Activated CD8-positive, alpha-beta memory T cell treated with anti-CD3 and anti-CD28 coated beads, Interleukin-2, amount 10 ng/mL, durations not matched to agents 7 days and 5 days (primary cell): ENCODE data around the gene ZDHHC1. TPM values are rescaled to one million over a fixed set of nuclear protein-coding genes. Genes with fewer than 3 reads are reported as not detected.

Source experiments
- ATAC-seq: fragments of 150-1000 bp; cut with Tn5 transposase; one replicate; pipeline ENCODE4 v1.10.0; 2021; ENCODE audit warnings: moderate library complexity
- CTCF ChIA-PET: fragments of 350-600 bp; sonication (Branson Sonifier 250); formaldehyde crosslinking; loops from one replicate; lab custom pipeline; 2021; ENCODE audit warnings: antibody characterized with exemption; lab: Charles Lee
- DNase-seq: peaks from one replicate; pipeline ENCODE4 v3.0.0-alpha.2; 2020
- H3K27ac Mint-ChIP-seq: one replicate; pipeline ENCODE4 v1.8.0; 2021; ENCODE audit warnings: mild to moderate bottlenecking, mixed read lengths
- H3K27me3 Mint-ChIP-seq: one replicate; pipeline ENCODE4 v1.8.0; 2021; ENCODE audit warnings: mixed read lengths
- H3K36me3 Mint-ChIP-seq: one replicate; pipeline ENCODE4 v1.8.0; 2021; ENCODE audit warnings: mild to moderate bottlenecking, mixed read lengths
- H3K4me1 Mint-ChIP-seq: one replicate; pipeline ENCODE4 v1.8.0; 2021; ENCODE audit warnings: mixed read lengths
- H3K4me3 Mint-ChIP-seq: one replicate; pipeline ENCODE4 v1.8.0; 2021; ENCODE audit warnings: mild to moderate bottlenecking, moderate library complexity, mixed read lengths
- H3K9me3 Mint-ChIP-seq: one replicate; pipeline ENCODE4 v1.8.0; 2022; ENCODE audit warnings: low read depth, mixed read lengths
- total RNA-seq, 2 experiments: library from RNA; stranded (reverse); gene quantifications; one replicate each; pipeline ENCODE4 v1.2.3, GENCODE V29; 2021

ZDHHC1 gene
- total RNA-seq, 2 experiments from 2014 or later, result 0.41 to 0.49 TPM

DNA sequence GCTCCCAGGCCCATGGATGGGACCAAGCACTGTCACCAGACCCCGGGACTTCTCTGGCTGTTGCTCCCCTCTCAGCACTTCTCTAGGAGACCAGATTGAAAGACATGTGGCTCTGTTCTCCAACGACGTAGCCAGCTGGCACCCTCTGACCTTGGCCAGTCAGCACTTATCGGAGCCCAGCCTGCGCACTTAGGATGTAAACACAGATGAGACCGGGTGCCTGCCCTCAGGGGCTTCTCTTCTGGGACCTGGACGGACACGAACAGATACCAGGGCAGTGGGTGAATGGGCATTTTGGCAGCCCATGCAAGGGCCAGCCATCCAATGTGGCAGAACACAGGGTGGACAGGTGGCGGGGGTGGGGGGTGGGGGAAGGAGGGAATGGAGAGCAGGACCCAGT, 6.6 kb downstream of the ZDHHC1 start:
- CTCF ChIA-PET, result interaction anchor here (1.6 kb wide), 1 partner anchor 10 kb away, joined by 6 read pairs; no protein-coding TSS in a partner anchor
- DNase-seq (no peak), ATAC-seq (no peak)
- Mint-ChIP-seq H3K36me3 (no peaks in the 10 kb centered on the region), H3K27ac (no peak overlapping the region), H3K4me3 (no peak overlapping the region), H3K4me1 (peaks cover 5% of the 10 kb centered on the region), H3K9me3 (no peaks in the 10 kb centered on the region), H3K27me3 (peaks cover 8% of the 10 kb centered on the region)

DNA sequence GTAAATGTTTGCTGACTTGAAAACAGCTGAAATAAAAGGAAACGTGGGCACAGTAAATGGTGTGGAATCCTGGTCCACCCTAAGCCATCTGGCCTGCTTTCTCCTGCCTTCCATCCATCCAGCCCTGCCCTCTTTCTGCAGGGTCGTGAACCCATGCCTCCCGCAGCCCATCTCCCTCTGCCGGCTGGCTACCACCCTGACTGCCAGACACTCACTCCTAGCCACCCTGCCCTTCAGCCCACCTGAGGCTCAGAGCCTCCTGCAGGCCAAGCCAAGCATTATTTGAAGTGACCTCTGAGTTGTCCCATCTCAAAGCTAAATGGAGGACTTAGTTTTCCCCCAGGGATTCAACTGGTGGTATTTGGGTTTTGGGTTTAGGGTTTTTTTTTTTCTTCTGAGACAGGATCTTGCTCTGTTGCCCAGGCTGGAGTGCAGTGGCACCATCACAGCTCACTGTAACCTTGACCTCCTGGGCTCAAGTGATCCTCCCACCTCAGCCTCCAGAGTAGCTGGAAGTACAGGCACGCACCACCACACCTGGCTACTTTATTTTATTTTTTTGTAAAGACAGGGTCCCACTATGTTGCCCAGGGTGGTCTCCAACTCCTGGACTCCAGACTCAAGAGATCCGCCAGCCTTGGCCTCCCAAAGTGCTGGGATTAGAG, 8.4 kb downstream of the ZDHHC1 start:
- no peaks in the 10 kb centered on the region for H3K36me3 Mint-ChIP-seq
- CTCF ChIA-PET, result interaction anchor here (1.3 to 2.4 kb wide), 4 partner anchors 8 to 69 kb away, joined by 3 to 8 read pairs (median 3); no protein-coding TSS in a partner anchor
- H3K9me3 Mint-ChIP-seq, result no peaks in the 10 kb centered on the region
- H3K4me1 Mint-ChIP-seq, result no peaks in the 10 kb centered on the region
- ATAC-seq (no peak), DNase-seq (no peak)
- H3K4me3 Mint-ChIP-seq, result no peak overlapping the region
- peaks cover 3% of the 10 kb centered on the region for H3K27me3 Mint-ChIP-seq
- H3K27ac Mint-ChIP-seq, result no peak overlapping the region

DNA sequence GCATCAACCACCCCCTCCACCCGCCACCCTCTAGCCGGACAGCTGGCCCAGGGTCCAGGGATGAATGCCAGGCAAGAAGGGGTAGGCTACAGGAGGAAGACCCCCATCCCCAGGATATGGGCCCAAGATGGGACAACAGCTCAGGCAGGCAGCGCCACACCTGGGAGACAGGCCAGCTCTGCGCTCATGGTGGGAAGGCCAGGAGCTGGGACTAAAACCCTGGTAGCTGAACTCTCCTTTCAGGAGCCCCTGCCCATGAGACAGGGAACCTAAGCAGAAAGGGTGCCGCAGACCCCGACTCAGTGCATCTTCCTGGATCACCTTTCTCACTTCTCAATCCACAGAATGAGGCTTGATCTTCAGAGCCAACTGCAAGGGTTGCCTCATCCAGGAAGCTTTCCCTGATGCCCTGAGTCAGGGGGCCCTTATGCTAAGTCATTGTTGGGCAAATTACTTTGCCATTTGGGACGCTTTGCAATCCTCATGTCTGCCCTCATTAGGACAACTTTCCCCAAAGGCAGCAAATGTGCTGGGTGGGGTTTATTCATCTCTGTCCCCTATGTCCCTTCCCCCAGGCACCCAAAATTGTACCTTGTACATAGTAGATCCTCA, 9.0 kb downstream of the ZDHHC1 start:
- Mint-ChIP-seq H3K4me1 (no peaks in the 10 kb centered on the region), H3K36me3 (no peaks in the 10 kb centered on the region), H3K27ac (no peak overlapping the region), H3K9me3 (no peaks in the 10 kb centered on the region), H3K4me3 (no peak overlapping the region), H3K27me3 (peaks cover 4% of the 10 kb centered on the region)
- DNase-seq, result no peak
- no peak for ATAC-seq
- CTCF ChIA-PET, result interaction anchor here (1.4 to 2.4 kb wide), 3 partner anchors 21 to 68 kb away, joined by 3 to 8 read pairs (median 3); no protein-coding TSS in a partner anchor

DNA sequence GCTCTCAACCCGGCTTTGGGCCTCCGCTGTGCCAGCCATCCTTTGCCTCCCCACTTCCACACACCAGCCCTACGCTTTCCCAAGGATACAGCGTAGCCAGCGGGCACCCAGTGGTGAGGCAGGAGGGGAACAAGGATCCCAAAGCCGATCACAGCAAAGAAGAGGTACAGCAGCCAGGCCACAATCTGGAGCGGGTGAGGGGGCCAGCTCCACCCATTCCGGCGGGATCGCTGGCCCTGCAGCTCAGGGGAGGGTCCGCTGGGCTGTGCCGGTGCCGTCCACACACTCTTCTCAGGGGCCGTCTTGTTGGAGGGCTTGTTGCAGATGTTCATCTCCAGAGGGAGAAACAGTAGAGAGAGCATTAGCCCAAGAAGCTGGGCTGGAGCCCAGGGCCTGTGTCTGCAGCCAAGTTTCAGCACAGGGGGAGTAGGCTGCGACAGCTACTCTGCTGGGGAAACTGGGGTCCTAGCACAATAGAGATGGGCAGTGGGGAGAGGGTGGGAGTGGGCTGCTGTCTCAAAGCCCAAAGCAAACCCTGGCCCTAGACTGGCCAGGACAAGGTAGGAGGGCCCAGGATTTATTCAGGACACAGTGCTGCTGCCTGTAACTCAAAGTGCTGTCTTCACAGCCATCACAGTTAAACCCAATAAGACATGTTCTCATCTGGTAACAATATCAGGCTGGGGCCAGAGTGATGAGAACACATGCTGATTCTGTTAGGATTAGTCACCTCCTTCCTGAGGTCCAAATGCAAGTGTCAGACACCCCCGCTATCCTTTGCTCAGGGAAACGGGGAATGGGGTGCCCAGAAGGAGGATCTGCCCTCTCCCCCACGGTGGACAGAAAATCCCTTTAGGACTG, 9.9 kb downstream of the ZDHHC1 start:
- DNase-seq (no peak), ATAC-seq (no peak)
- Mint-ChIP-seq H3K27me3 (peaks cover 8% of the 10 kb centered on the region), H3K27ac (no peak overlapping the region), H3K36me3 (no peaks in the 10 kb centered on the region), H3K9me3 (no peaks in the 10 kb centered on the region), H3K4me1 (no peaks in the 10 kb centered on the region), H3K4me3 (no peak overlapping the region)
- CTCF ChIA-PET, result interaction anchor here (2.4 kb wide), 1 partner anchor 22 kb away, joined by 8 read pairs; no protein-coding TSS in a partner anchor

DNA sequence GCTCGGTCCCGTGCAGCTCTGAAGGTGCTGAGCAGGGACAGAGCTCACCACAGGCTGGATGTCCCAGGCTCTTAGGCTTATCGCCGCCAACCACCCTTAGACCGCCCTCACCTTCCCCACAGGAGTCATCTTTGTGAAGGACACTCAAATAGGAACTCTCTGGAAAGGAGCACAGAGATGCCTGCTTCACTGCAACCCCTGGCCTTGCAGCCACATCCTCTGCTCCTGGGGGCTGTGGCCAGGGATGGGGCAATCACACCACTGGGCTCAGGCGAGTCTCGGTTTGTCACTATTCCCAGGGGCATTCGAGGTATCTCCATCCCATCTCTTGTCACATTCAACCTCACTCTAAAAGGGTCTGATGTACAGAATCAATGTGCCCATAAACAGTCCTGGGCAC, 10.9 kb downstream of the ZDHHC1 start:
- Mint-ChIP-seq H3K4me3 (no peak overlapping the region), H3K4me1 (no peaks in the 10 kb centered on the region), H3K9me3 (no peaks in the 10 kb centered on the region), H3K27me3 (peaks cover 8% of the 10 kb centered on the region), H3K36me3 (no peaks in the 10 kb centered on the region), H3K27ac (no peak overlapping the region)
- ATAC-seq (no peak), DNase-seq (no peak)
- CTCF ChIA-PET, result no interaction called here

DNA sequence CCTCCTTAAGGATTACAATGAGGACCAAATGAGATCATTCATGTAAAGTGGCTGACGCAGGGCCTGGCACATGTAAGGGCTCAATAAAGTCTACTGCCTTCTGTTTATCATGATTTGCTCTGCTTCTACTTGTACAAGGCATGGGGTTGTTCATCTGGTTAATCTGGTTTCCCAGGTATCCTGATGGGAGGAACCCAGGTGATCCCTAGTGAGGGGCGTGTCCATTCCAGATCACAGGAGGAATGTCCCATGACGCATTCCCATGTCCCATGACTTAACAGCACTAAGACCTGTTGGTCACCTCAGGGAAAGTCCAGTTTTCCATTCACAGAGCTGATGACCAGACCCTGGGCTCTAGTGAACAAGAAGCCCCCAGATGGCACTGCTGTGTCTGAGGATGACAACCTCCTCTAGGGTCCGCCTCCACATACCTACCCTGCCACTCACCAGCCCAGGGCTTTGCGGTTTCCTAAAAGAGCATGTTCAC, 11.5 kb downstream of the ZDHHC1 start:
- H3K27ac Mint-ChIP-seq, result no peak overlapping the region
- no peaks in the 10 kb centered on the region for H3K4me1 Mint-ChIP-seq
- H3K4me3 Mint-ChIP-seq, result no peak overlapping the region
- no peaks in the 10 kb centered on the region for H3K36me3 Mint-ChIP-seq
- H3K27me3 Mint-ChIP-seq, result peaks cover 8% of the 10 kb centered on the region
- ATAC-seq (no peak), DNase-seq (no peak)
- CTCF ChIA-PET, result no interaction called here
- no peaks in the 10 kb centered on the region for H3K9me3 Mint-ChIP-seq

DNA sequence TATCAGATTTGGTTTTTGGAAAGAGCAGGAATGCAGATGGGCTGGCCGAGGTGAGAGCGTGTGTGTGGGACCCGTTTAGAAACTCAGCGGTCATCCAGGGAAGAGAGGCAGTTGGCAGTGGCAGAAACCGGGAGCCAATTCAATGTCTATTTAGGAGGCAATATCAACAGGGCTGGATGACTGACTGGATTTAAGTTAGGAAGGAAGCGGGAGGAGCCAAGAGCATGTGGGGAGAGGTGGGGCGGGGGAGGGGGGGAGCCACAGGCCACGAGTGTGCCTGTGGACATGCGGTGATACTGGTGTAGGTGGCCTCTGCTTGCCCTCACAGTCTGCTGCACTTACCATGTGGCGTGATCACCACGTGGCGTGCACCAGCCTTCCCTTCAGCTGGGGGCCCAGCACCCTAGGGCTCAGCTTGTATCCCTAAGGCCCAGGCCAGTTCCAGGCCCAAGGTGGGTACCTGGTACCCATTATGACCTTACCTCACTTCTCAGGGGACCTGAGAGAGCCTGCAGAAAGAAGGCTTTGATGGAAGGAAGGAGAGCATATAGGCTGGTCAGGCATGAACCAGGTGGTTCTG, 12.2 kb downstream of the ZDHHC1 start:
- ATAC-seq (no peak), DNase-seq (no peak)
- Mint-ChIP-seq H3K4me1 (no peaks in the 10 kb centered on the region), H3K27ac (no peak overlapping the region), H3K4me3 (no peak overlapping the region), H3K27me3 (peaks cover 8% of the 10 kb centered on the region), H3K36me3 (no peaks in the 10 kb centered on the region), H3K9me3 (no peaks in the 10 kb centered on the region)
- CTCF ChIA-PET, result no interaction called here

DNA sequence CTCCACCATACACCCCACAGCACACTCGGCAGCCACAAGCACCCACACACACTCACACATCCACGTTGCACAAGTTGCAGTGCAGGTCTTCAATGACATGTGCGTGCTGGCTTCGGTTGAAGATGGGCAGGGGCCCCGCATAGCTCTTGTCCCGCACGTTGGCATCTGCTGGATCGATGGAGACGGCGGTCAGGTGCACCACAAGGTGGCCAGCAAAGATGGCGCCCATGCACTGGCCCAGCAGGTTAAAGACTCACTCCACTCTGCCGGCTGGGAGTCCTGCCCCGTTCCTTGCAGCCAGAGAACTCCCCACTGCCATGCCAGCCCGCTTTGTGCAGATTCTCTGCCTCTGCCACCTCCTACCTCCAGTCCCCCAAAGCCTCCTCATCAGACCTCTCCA, 15.4 kb downstream of the ZDHHC1 start:
- Mint-ChIP-seq H3K9me3 (no peaks in the 10 kb centered on the region), H3K27ac (no peak overlapping the region), H3K27me3 (peaks cover 9% of the 10 kb centered on the region), H3K4me3 (no peak overlapping the region), H3K36me3 (no peaks in the 10 kb centered on the region), H3K4me1 (no peaks in the 10 kb centered on the region)
- DNase-seq (no peak), ATAC-seq (no peak)
- CTCF ChIA-PET, result no interaction called here

DNA sequence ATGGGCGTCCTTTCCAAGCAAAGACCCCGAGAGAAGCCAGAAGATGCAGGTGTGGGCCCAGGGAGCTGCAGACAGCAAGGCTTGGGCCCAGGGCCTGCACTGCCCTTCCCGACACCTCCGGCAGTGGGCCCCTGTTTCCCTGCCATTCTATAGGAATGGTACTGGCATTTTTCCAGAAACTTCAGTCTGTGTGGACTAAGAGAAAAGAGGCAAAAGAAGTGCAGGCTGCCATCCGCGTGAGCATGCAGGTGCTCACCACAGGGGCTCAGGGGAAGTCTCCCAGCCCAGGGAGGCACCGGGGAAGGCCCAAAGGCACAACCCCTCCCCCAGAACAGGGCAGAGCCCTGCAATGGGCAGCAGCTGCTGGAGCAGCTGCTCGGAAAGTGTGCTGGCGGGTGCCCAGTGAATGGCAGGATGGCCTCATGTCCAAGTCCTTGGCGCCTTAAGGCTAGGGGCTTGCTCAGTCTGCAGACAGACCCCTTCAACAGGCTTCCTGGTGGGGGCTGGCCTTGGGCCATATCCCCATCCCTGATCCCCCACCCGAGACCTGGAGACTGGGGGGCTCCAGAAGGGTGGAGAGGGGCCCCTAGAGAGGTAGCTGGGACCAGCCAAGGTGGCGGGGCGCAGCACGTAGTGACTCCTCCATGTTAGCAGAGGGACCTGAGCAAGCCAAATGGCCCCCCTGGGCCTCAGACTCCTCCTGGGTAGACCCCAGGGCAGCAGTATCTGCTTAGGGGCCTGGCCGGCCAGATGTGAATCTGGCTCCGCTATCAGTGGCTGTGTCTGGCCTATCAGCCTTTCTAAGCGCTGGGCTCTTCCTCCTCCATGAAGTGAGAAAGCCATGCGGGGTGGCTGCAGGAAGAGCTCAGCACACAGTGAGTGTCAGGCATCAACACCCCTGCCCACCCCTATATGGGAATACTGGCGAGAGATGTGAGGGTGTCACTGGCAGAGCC, 16.2 kb downstream of the ZDHHC1 start:
- CTCF ChIA-PET, result interaction anchor here (0.6 to 2.9 kb wide), 44 partner anchors 9 to 384 kb away, joined by 3 to 25 read pairs (median 4); partner anchors contain the start of gene TMEM208
- no peaks in the 10 kb centered on the region for H3K4me1 Mint-ChIP-seq
- no peaks in the 10 kb centered on the region for H3K9me3 Mint-ChIP-seq
- H3K27ac Mint-ChIP-seq, result no peak overlapping the region
- H3K4me3 Mint-ChIP-seq, result no peak overlapping the region
- no peaks in the 10 kb centered on the region for H3K36me3 Mint-ChIP-seq
- ATAC-seq (no peak), DNase-seq (no peak)
- H3K27me3 Mint-ChIP-seq, result peaks cover 18% of the 10 kb centered on the region

DNA sequence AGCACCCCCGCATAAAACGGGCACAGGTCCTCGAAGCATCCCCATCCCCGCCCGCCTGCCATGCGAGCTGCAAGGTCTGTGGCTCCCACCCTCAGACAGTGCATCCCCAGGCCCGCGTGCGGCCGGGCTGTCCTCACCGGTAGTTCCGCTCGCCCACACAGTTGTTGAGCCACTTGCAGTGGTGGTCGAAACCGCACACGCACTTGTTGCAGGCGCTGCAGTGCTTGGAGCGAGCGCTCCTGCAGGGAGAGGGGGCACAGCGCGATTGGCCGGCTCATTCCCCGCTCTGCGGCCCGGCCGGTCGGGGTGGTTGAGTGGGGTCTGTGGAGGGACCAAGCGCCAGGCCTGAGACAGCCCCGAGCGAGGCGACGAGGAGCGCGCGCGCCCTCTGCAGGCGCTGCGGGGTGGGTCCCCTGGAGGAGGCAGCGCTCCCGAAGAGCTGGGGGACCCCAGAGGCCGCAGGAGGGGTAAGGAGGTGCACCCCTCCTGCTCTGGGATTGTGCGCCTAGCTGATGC, 17.0 kb downstream of the ZDHHC1 start:
- Mint-ChIP-seq H3K27me3 (peaks cover 22% of the 10 kb centered on the region), H3K4me1 (no peaks in the 10 kb centered on the region), H3K9me3 (no peaks in the 10 kb centered on the region), H3K4me3 (no peak overlapping the region), H3K36me3 (no peaks in the 10 kb centered on the region), H3K27ac (no peak overlapping the region)
- DNase-seq (peak; percentile 55), ATAC-seq (peak; percentile 83)
- CTCF ChIA-PET, result interaction anchor here (0.6 to 2.9 kb wide), 44 partner anchors 9 to 383 kb away, joined by 3 to 25 read pairs (median 4); partner anchors contain the start of gene TMEM208

DNA sequence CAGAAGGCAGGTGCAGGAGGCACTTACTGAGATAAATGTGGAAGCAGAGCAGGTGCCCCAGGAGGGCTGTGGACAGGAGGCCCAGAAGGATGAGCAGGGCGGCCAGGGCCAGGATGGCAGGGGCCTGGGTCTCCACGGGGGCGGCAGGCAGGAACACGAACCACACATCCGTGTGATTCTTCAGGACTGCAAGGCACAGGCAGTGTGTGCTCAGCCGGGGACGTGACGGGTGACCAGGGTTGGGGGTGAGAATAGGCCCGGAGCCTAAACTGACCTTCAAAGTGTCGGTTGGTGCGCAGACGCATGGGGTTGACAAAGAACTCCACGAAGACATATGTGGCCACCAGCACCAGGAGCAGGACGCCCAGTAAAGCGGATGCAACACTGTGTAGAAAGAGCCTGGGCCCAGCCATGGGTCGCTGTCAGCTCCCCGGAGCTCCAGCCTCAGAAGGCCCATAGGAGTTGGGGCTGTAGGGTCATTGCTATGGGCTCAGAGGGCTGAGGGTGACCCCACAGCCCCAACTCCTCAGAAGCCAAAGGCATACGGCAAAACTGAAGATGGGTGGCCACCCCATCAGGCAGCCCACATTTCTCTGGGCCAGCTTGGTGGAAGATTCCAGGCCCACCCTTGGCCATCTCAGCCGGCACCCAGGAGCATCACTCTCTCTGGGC, 17.6 kb downstream of the ZDHHC1 start:
- peaks cover 28% of the 10 kb centered on the region for H3K27me3 Mint-ChIP-seq
- DNase-seq, result no peak
- H3K36me3 Mint-ChIP-seq, result no peaks in the 10 kb centered on the region
- H3K4me1 Mint-ChIP-seq, result peaks cover 5% of the 10 kb centered on the region
- H3K4me3 Mint-ChIP-seq, result no peak overlapping the region
- CTCF ChIA-PET, result interaction anchor here (1.0 to 2.9 kb wide), 19 partner anchors 12 to 244 kb away, joined by 3 to 25 read pairs (median 5); no protein-coding TSS in a partner anchor
- no peak overlapping the region for H3K27ac Mint-ChIP-seq
- no peak for ATAC-seq
- H3K9me3 Mint-ChIP-seq, result no peaks in the 10 kb centered on the region
